ENCODE measurements around the gene SPATA31D4.

Gene SPATA31D4

GRCh38 chr9:81968026-81968425 lies 39.8 kb downstream of the SPATA31D4 start:
- no peak for DNase-seq

GRCh38 chr9:81969971-81970370 lies 41.7 kb downstream of the SPATA31D4 start:
- DNase-seq: no peak

GRCh38 chr9:81971727-81972126 lies 43.5 kb downstream of the SPATA31D4 start:
- no peak for DNase-seq

- no peak for DNase-seq
These were observed 46.5 kb downstream of the SPATA31D4 start for GRCh38 chr9:81974764-81975163.

GRCh38 chr9:81976351-81976750 lies 48.1 kb downstream of the SPATA31D4 start:
- no peak for DNase-seq

GRCh38 chr9:81979196-81979595 lies 51.0 kb downstream of the SPATA31D4 start:
- no peak for DNase-seq

GRCh38 chr9:81980568-81980967 lies 52.3 kb downstream of the SPATA31D4 start:
- no peak for DNase-seq

GRCh38 chr9:81981883-81982282 lies 53.7 kb downstream of the SPATA31D4 start:
- no peak for DNase-seq

All from NCI-H1105 treated with DMSO at 0.1 percent for 48 hours (cell line).